ENCODE measurements around the gene C11orf87.

The C11orf87 gene

DNA sequence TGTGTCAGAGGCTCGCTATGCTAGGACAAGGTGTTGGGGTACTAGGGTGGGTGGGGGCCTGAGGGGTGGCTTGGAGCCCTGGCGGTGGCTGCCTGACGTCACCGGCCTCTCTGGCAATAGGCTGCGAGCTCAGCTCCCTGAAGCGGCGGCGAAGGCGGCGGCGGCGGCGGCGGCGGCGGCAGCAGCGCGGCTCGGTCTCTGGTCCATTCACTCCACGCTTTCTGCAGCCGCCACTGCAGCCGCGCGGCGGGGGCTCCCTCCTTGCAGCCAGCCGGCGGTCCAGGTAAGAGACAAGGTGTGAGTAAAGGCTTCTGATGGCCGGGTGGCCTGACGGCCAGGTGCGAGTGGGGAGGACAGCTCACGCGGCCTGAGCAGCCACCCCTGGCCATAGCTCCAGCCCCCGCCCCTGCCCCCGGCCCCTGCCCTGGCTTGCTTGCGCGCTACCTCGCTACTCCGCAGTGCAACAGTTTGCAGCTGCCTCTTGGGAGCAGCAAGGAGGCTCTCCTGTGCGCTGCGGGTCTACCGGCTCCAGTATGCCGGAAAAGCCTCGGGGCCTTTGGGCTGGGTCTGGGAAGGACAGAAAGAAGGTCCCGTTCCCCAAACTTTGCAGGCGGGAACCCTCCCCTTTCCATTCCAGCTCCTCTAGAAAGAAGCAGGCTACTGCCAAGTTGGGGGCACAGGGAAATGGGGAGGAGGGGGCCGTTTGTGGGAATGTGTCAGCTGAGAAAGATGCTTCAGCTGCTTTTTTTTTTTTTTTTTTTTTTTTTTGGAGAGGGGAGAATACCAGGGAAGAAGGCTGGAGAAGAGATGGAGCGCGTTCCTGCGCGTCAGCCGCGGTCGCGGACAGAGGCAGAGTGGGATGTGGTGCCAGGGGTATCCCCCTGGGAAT lies at the start of gene C11orf87:
TSS of gene C11orf87 (plus strand) at position 210 of the 889 bp plus-strand sequence. CDS start 1,444 bp downstream, outside the sequence.
- DNase-seq: no peak

DNA sequence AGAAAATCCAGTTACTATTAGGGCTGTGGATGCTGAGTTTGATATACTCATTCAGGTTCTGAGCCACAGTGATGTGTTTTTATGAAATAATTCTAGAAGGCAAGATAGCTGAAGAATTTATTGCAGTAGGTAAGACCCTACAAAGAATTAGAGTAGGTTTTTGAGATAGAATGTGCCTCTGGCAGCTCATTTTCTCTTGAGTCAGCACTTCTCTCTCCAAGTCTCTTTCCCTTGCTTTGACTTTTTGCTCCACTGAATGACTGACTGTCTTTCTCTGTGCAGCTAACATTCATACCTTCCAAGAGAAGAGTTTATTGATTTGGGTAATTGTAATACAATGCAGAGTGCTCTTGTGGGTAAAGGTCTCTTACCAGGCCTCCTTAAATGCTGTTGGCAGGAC lies 48.0 kb upstream of the C11orf87 start:
- DNase-seq: no peak

DNA sequence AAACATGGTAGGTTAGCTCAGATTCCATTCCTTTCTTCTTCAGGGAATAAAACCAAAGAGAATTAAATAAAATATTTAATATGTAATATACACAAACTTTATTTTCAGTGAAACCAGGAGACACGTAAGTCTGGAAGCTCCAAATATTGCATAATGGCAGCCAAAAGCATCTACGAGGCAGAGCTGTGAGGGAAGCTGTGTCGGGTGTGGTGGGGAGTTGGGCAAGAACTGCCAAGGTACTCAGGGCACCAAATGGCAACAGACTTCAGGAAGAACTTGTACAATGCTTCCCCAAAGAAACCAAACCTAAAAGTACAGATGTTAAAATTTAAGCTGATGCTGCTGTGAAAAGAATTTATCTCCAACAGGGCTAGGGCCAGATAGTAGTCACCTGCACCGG lies 47.5 kb upstream of the C11orf87 start:
- DNase-seq: no peak

- no peak for DNase-seq
Observed at GRCh38 chr11:109377039-109377742, 44.8 kb upstream of the C11orf87 start.

DNA sequence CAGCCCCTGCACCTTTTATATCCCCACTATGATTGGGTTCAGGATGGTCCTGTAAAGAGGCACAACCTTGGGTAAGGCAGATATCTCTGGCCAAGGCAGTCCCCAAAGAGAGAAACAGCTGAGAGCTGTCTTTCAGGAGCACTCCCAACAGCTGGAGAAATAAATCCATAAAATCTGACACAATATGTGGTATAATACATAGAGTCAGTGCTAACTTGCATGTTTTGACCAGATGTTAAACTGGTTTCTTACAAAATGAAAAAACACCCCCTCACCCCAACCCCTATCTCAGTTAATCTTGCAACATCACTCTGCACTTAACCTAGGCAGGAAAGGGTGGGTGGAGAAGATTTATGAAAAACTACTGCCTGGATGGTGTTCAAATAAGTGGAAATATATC lies 44.0 kb upstream of the C11orf87 start:
- no peak for DNase-seq

- DNase-seq: no peak
Observed at GRCh38 chr11:109383306-109383705, 38.7 kb upstream of the C11orf87 start.

DNA sequence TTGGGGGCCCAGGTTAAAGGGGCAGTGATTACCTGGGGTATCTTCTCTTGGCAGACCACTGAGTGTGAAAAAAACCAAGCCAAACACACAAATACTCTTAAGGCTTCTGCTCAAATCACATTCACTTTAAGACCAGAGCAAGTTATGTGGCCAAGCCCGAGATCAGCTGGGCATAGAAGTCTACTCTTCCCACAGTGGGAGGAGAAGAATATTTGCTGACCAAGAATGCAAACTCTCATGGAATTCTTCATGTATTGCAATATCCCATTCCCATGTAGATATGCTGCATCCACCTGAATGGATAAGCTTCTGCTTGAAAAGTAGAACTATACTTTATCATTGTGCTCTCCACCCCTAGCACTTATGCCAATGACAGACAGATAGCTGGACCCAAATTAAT lies 37.1 kb upstream of the C11orf87 start:
- no peak for DNase-seq

DNA sequence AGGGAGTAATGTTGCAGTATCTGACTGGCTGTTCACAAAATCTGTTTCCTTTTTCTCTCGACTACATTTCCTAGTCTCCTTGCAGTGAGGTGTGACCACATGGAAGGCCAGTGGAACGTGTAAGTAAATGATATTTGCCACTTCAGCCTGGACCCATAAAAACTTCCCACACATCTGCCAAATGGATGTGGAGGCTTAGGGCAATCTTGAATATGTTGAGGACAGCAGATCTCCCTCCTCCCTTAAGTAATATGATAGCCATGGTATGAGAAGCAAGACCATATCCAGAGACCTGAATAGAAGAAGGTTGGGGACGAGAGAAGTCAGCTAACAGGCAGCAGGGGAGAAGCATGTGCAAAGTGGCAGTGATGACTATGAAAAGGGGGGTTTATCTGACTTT lies 33.0 kb upstream of the C11orf87 start:
- no peak for DNase-seq

DNA sequence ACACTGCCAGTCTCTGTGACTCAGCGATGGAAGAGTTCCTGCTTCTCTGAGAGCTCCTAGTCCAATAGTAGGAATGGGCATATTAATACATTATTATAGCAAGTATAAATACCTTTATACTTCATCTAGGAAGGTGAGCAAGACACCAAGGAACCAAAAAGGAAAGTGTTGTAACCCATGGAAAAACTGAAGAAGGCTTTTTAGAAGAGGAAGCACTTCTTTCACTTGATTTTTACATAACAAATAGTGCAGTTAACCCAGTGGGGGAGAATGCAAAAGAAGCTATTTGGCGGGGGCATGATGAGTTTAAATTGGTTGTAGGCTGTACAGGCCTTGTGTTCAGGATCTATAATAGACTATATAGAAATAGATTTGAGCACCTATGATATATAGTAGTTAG lies 31.2 kb upstream of the C11orf87 start:
- no peak for DNase-seq

DNA sequence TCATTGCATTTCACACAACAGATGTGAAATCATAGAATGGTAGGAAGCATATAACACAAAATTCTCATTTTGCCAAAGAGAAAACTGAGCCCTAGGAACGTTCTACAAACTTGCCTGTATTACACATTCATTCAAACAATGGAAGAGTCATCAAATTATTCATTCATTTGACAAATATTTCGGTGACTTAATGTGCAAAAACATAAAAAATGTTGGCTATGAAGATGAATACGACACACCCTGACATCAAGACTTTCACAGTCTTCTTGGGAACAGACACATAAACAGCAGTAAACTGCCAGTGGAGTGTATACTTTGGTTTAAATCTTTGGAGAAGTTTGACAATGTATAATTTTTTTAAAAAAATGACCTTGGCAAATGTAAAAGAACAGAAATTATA lies 20.4 kb upstream of the C11orf87 start:
- DNase-seq: no peak

GRCh38 chr11:109405671-109406070 lies 16.3 kb upstream of the C11orf87 start:
- DNase-seq: no peak

- DNase-seq: no peak
Observed at GRCh38 chr11:109416601-109417000, 5.4 kb upstream of the C11orf87 start.

- DNase-seq: no peak
Observed at GRCh38 chr11:109422870-109423465, 978 bp downstream of the C11orf87 start.

DNA sequence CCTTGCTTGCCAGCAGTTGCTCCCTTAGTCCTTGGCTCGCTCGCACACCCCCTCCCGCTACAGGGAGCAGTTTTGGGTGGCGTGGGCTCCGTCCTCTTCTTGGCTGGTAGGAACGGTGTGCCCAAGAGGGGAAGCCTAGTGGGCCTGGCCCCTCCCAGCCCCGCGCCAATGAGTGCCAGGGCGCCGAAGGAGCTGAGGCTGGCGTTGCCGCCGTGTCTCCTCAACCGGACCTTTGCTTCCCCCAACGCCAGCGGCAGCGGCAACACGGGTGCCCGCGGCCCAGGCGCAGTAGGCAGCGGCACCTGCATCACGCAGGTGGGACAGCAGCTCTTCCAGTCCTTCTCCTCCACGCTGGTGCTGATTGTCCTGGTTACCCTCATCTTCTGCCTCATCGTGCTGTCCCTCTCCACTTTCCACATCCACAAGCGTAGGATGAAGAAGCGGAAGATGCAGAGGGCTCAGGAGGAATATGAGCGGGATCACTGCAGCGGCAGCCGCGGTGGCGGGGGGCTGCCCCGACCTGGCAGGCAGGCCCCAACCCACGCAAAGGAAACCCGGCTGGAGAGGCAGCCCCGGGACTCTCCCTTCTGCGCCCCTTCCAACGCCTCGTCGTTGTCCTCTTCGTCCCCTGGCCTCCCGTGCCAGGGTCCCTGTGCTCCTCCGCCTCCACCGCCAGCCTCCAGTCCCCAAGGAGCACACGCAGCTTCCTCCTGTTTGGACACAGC lies 1.6 kb downstream of the C11orf87 start:
- DNase-seq: no peak

GRCh38 chr11:109424901-109425300 lies 2.9 kb downstream of the C11orf87 start:
- no peak for DNase-seq

DNA sequence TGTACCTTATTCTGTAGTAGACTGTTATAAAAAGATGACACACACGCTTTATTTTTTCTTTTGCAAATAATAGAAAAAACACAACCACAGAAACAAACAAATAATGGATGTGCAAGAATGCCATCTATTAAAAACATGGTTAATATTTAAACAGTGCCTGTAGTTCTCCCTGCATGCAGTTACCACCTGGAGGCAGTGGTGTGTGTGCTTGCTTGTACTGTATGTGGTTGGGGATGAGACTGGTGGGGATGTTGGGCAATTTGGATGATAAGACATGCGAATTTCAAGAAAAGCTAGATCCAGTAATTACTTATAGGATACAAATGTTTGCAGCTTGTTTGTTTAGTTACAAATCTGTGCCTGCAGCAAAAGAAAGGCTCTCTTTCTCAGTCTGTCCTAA lies 3.6 kb downstream of the C11orf87 start:
- no peak for DNase-seq

DNA sequence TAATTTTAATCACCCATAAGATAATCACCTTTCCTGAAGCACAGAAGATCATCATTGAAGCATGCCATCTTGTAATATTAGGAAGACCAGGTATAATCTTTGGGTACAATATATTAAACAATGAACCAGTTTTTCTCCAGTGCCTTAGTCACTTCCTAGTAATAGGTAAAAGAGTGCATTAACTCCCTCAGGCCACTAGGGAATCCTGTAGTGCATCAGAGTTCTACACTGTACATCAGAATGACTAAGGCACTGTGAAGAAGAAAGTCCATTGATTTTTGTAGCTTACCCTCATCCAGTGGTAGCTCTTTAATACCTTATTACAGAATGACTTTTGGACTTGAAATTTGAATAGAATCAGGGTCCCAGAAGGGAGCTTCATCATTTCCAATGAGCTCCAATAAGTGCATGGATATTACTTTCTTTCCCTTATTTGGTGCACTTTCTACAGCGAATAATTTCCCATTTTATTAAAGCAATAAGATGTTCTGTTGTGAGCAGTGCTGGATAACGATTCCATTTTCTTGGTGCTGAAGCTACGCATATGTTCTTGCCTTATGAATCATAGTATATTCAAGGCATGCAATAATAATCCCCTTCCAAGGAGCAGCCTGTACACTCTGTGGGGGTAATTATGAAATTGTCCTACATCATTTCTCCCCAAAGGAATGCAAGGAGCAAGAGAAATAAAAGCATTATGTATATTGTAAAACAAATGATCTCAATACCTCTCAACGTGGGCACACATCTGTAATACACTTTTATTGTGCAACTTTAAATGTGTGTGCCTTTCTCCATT lies 4.7 kb downstream of the C11orf87 start:
- DNase-seq: no peak

DNA sequence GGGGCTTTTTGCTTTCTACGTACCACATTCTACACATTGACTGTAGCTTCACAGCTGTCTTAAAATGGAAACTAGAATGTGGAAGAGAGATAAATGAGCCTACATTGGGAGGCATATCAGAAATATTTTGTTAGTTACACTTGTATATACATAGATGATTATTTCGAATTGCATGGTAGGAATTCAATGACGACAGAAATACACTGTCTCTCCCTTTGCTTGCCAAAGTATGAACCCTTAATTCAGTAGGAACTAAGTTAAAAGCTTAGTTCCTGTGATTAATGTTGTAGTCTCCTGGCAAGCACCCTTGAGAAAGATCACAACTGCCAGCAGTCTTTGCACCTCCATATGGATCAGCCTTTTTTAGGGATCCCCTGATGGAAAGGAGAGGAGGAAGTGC lies 10.1 kb downstream of the C11orf87 start:
- DNase-seq: no peak

GRCh38 chr11:109433753-109434256 lies 11.8 kb downstream of the C11orf87 start:
- no peak for DNase-seq

- DNase-seq: no peak
Observed at GRCh38 chr11:109435121-109435742, 13.2 kb downstream of the C11orf87 start.

- no peak for DNase-seq
Observed at GRCh38 chr11:109439684-109440083, 17.7 kb downstream of the C11orf87 start.

- no peak for DNase-seq
Observed at GRCh38 chr11:109443052-109443451, 21.1 kb downstream of the C11orf87 start.
